Brain microvascular endothelial cell (primary cell): ENCODE measurements around the gene FAT1.

Source experiments
- DNase-seq: peaks from one replicate; pipeline ENCODE4 v3.0.0-alpha.2; 2020
- H3K27ac ChIP-seq: fragments of 250-450 bp; sonication (Bioruptor Pico); 2 replicates; pipeline ENCODE4 v1.5.1; 2020; ENCODE audit warnings: mild to moderate bottlenecking, moderate library complexity
- H3K27me3 ChIP-seq: fragments of 250-450 bp; sonication (Bioruptor Pico); replicated peaks from 2 replicates; pipeline ENCODE4 v1.5.1; 2020; ENCODE audit warnings: mild to moderate bottlenecking
- H3K36me3 ChIP-seq: fragments of 250-450 bp; sonication (Bioruptor Pico); replicated peaks from 2 replicates; pipeline ENCODE4 v1.5.1; 2020; ENCODE audit warnings: mild to moderate bottlenecking
- H3K4me3 ChIP-seq: 2 replicates; pipeline ENCODE4 v1.5.1; 2011; ENCODE audit warnings: low read depth, mild to moderate bottlenecking, control low read depth, low read length, moderate library complexity
- CTCF ChIP-seq: IDR thresholded peaks from 2 replicates; pipeline ENCODE4 v1.5.1; 2011; ENCODE audit warnings: low read depth, mild to moderate bottlenecking, moderate library complexity, low read length, control low read depth, inconsistent platforms; ENCODE audit errors: missing control alignments
- in situ Hi-C: cut with HindIII; loops from 2 replicates; pipeline ENCODE4 v1.10.0; 2017; ENCODE audit warnings: low sequenced_read_pairs, low pct_ligation_motif_present

FAT1 gene

GRCh38 chr4:186723292-186724057 lies at the start of gene FAT1:
Gene FAT1, minus strand, starts transcription at chr4:186723856. Its CDS starts 14,029 bp downstream, at chr4:186709827.
- in situ Hi-C loops = no loop called here
- TF ChIP-seq CTCF = no peak
- H3K27me3 ChIP-seq = no peaks in the 10 kb centered on the region
- H3K4me3 ChIP-seq = peak within 1 kb of the TSS; percentile 70
- peak; percentile 26 for DNase-seq
- H3K36me3 ChIP-seq = peaks cover 3% of the 10 kb centered on the region
- peak within 1 kb of the TSS; percentile 96 for H3K27ac ChIP-seq

DNA sequence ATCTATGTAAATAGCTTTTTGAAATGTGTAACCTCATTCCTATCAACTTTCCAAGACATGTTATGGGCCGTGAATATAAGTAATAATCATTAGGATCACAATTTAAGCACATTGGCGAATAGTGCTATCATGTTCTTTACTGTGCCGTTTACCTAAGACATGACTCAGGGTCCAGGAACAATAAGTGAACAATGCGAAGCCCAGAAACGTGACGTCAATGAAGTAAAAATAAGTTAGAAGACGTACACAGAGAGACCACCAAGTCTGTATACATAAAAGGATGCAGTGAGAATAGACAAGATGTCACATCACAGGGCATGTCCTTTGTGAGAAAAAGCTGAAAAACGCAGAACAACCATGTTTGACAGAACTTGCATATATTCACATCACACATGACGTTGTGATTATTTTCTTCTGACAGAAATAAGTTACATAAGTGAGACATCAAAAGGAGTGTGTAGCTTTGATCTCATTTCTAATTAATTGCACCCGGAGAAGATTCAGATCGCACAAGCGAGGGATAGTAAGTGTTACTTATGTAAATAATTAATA lies 49.4 kb upstream of the FAT1 start:
- in situ Hi-C loops = no loop called here
- Histone ChIP-seq H3K36me3 (no peaks in the 10 kb centered on the region), H3K4me3 (no peak overlapping the region), H3K27me3 (no peaks in the 10 kb centered on the region), H3K27ac (peak overlapping the region; percentile 43)
- DNase-seq = peak; percentile 79
- TF ChIP-seq CTCF = no peak

- no peaks in the 10 kb centered on the region for H3K27me3 ChIP-seq
- DNase-seq = no peak
- no peaks in the 10 kb centered on the region for H3K36me3 ChIP-seq
- no peak overlapping the region for H3K4me3 ChIP-seq
- TF ChIP-seq CTCF = no peak
- H3K27ac ChIP-seq = peak overlapping the region; percentile 64
- in situ Hi-C loops = no loop called here
These were observed 48.0 kb upstream of the FAT1 start for GRCh38 chr4:186771624-186772023.

DNA sequence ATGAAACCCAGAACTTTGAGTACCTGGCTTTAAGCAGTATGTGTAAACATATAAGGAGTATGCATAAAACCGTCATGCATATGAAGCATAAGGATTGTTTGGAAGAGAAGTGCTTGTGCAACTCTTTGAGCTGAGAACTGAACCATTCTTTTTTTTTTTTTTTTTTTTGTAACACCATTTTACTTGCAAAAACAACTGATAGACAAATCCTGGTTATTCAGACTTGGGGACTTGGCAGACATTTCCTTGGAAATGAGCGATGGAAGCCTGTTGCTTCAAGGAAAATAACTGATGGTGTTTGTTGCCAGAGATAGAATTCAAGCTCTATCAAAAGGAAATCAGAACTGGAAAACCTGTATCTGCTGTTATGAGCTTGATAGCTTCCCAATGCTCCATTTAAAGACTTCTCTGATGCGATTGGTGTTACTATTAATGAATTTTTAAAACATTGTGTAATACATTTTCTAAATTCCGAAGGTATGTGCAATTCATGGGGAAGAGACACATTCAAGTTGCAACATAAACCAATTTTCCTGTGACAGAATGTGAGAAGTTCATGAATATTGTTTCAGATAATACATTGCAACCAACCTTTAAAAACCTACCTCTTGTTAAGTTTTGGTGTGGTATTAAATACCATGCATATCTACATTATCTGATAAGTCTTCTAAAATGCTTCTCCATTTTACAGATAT lies 47.0 kb upstream of the FAT1 start:
- Histone ChIP-seq H3K4me3 (no peak overlapping the region), H3K27ac (peak overlapping the region; percentile 64), H3K36me3 (no peaks in the 10 kb centered on the region), H3K27me3 (no peaks in the 10 kb centered on the region)
- TF ChIP-seq CTCF = no peak
- in situ Hi-C loops = no loop called here
- peak; percentile 34 for DNase-seq

DNA sequence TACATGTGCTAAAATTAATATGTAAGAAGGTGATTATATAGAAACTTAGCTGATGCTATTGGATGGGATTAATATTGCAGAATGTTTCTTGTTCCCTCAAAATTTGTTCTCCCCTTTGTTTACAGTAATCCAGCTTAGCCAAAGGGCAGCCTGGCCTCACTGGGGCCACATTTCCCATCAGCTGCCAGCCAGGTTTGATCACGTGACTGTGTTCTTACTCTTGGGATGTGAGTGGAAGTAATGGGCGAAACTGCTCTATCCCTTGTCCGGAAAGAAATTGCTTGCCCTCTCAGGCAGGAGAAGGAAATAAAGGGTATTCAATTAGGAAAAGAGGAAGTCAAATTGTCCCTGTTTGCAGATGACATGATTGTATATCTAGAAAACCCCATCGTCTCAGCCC lies 44.1 kb upstream of the FAT1 start:
- in situ Hi-C loops = no loop called here
- H3K27me3 ChIP-seq = no peaks in the 10 kb centered on the region
- H3K4me3 ChIP-seq = no peak overlapping the region
- no peak overlapping the region for H3K27ac ChIP-seq
- no peak for DNase-seq
- H3K36me3 ChIP-seq = no peaks in the 10 kb centered on the region
- no peak for TF ChIP-seq CTCF
